Nasal cavity respiratory epithelium epithelial cell of viscerocranial mucosa (primary cell): Measurements from ENCODE around the gene ITPRIPL2. TPM values are rescaled to one million over a fixed set of nuclear protein-coding genes. Genes with fewer than 3 reads are reported as not detected.

Experiments used
- total RNA-seq: library from RNA; depleted of rRNA; stranded (reverse); fragments of >200 nt; gene quantifications from 2 replicates; pipeline ENCODE4 v1.2.3, GENCODE V29; 2014

The ITPRIPL2 gene
- 18.5 and 43.1 TPM in 2 replicates for total RNA-seq

GRCh38 chr16:19113577-19114358, at the start of gene ITPRIPL2:
Gene ITPRIPL2, plus strand, starts transcription at chr16:19113964. Its CDS starts 498 bp downstream, at chr16:19114462.

GRCh38 chr16:19067349-19068236, 46.2 kb upstream of the ITPRIPL2 start, which contains the start of gene COQ7:
Gene COQ7, plus strand, starts transcription at chr16:19067614. Its CDS starts 51 bp downstream, at chr16:19067665.

GRCh38 chr16:19167710-19168370, 54.1 kb downstream of the ITPRIPL2 start, which contains the start of gene SYT17:
Gene SYT17, plus strand, starts transcription at chr16:19168240. Its CDS starts 407 bp downstream, at chr16:19168647.

Other genes starting within 250 kb of the ITPRIPL2 start
- gene SMG1, start 187.6 kb upstream of the ITPRIPL2 start, total RNA-seq: 111 and 154 TPM in 2 replicates
- gene TMC7, start 130.0 kb upstream of the ITPRIPL2 start, total RNA-seq: 4.1 and 5.5 TPM in 2 replicates
- gene COQ7, start 46.4 kb upstream of the ITPRIPL2 start, total RNA-seq: 17.1 and 25.1 TPM in 2 replicates
- 0.34 and 3.3 TPM in 2 replicates for gene SYT17, start 54.3 kb downstream of the ITPRIPL2 start, total RNA-seq
- not detected in 2 replicates for gene CLEC19A, start 171.8 kb downstream of the ITPRIPL2 start, total RNA-seq